ENCODE results near the gene CELSR1. TPM values are rescaled to one million over a fixed set of nuclear protein-coding genes. Genes with fewer than 3 reads are reported as not detected.
"Not testable (repeated sequence)": the region's sequence is repeated elsewhere in the genome, so short reads cannot be mapped to it uniquely, and the experiment has no call there.

Gene CELSR1
- total RNA-seq, 1 donor = 1.1 TPM

- no peak for DNase-seq (ENCODE audit: low read depth)
- H3K4me3 ChIP-seq (ENCODE audit: low read depth, low read length) = no peak overlapping the region
- TF ChIP-seq CTCF (IDR thresholded peaks at IDR 0.05; ENCODE audit: insufficient read depth, low read length) = no peak
Observed at GRCh38 chr22:46399251-46400024, 138.0 kb downstream of the CELSR1 start.

GRCh38 chr22:46397951-46398350 is 139.5 kb downstream of the CELSR1 start:
- DNase-seq (ENCODE audit: low read depth) = no peak
- TF ChIP-seq CTCF (IDR thresholded peaks at IDR 0.05; ENCODE audit: insufficient read depth, low read length) = no peak
- no peak overlapping the region for H3K4me3 ChIP-seq (ENCODE audit: low read depth, low read length)

GRCh38 chr22:46397514-46397913 is 139.9 kb downstream of the CELSR1 start:
- no peak for DNase-seq (ENCODE audit: low read depth)
- no peak overlapping the region for H3K4me3 ChIP-seq (ENCODE audit: low read depth, low read length)
- TF ChIP-seq CTCF (IDR thresholded peaks at IDR 0.05; ENCODE audit: insufficient read depth, low read length) = no peak

GRCh38 chr22:46397049-46397448 is 140.4 kb downstream of the CELSR1 start:
- H3K4me3 ChIP-seq (ENCODE audit: low read depth, low read length); DNase-seq (ENCODE audit: low read depth): not testable (repeated sequence)

- H3K4me3 ChIP-seq (ENCODE audit: low read depth, low read length) = no peak overlapping the region
- DNase-seq (ENCODE audit: low read depth) = no peak
- no peak for TF ChIP-seq CTCF (IDR thresholded peaks at IDR 0.05; ENCODE audit: insufficient read depth, low read length)
Observed at GRCh38 chr22:46395145-46395544, 142.3 kb downstream of the CELSR1 start.

- no peak overlapping the region for H3K4me3 ChIP-seq (ENCODE audit: low read depth, low read length)
- DNase-seq (ENCODE audit: low read depth) = no peak
- no peak for TF ChIP-seq CTCF (IDR thresholded peaks at IDR 0.05; ENCODE audit: insufficient read depth, low read length)
Observed at GRCh38 chr22:46394622-46395021, 142.8 kb downstream of the CELSR1 start.

GRCh38 chr22:46393873-46394272 is 143.5 kb downstream of the CELSR1 start:
- TF ChIP-seq CTCF (IDR thresholded peaks at IDR 0.05; ENCODE audit: insufficient read depth, low read length) = no peak
- no peak for DNase-seq (ENCODE audit: low read depth)
- H3K4me3 ChIP-seq (ENCODE audit: low read depth, low read length) = no peak overlapping the region
